PFSK-1 (cell line): ENCODE results near the gene AP3D1.

Source experiments
- FOXP2 ChIP-seq: optimal IDR thresholded peaks from 2 replicates; pipeline ENCODE3; 2011; ENCODE audit warnings: borderline replicate concordance, control low read depth, inconsistent platforms; ENCODE audit not compliant: insufficient read depth; ENCODE audit errors: extremely low read length, extremely low read depth
- POLR2AphosphoS5 ChIP-seq: IDR thresholded peaks from 2 replicates; pipeline ENCODE4 v1.6.1; 2012; ENCODE audit warnings: low read depth, mild to moderate bottlenecking, control low read depth, low read length, moderate library complexity
- REST ChIP-seq, 2 experiments: IDR thresholded peaks; 2 replicates each; pipeline versions ENCODE4 v1.6.1 to v1.8.0; 2011 to 2012; ENCODE audit warnings: low read depth in 2 of 2, low read length in 2 of 2, control low read depth in 1 of 2, inconsistent platforms in 1 of 2, mild to moderate bottlenecking in 1 of 2, moderate library complexity in 1 of 2; ENCODE audit not compliant: insufficient read depth in 1 of 2
- SIN3A ChIP-seq: IDR thresholded peaks from 2 replicates; pipeline ENCODE4 v1.6.1; 2012; ENCODE audit warnings: mild to moderate bottlenecking, low read length, moderate library complexity, borderline replicate concordance; ENCODE audit not compliant: insufficient read depth
- TAF1 ChIP-seq: IDR thresholded peaks from 2 replicates; pipeline ENCODE4 v1.6.1; 2012; ENCODE audit warnings: low read length, control low read depth, borderline replicate concordance; ENCODE audit not compliant: insufficient read depth

Gene AP3D1

GRCh38 chr19:2101417-2102335 is 49.7 kb downstream of the AP3D1 start:
- TF ChIP-seq FOXP2 (no peak), SIN3A (no peak), POLR2AphosphoS5 (no peak), REST (IDR thresholded peaks at IDR 0.05; ENCODE audit: insufficient read depth in 1 of 2, low read depth in 2 of 2, low read length in 2 of 2) (no peak), TAF1 (no peak)

- no peak for TF ChIP-seq POLR2AphosphoS5
- no peak for TF ChIP-seq FOXP2
- TF ChIP-seq TAF1: no peak
- TF ChIP-seq REST (IDR thresholded peaks at IDR 0.05; ENCODE audit: insufficient read depth in 1 of 2, low read depth in 2 of 2, low read length in 2 of 2): no peak
- no peak for TF ChIP-seq SIN3A
These were observed 50.7 kb downstream of the AP3D1 start for GRCh38 chr19:2100719-2101061.

- TF ChIP-seq TAF1 (no peak), POLR2AphosphoS5 (no peak), REST (IDR thresholded peaks at IDR 0.05; ENCODE audit: insufficient read depth in 1 of 2, low read depth in 2 of 2, low read length in 2 of 2) (no peak), FOXP2 (no peak), SIN3A (no peak)
These were observed 51.2 kb downstream of the AP3D1 start for GRCh38 chr19:2099937-2100718.

GRCh38 chr19:2099054-2099501 is 52.3 kb downstream of the AP3D1 start:
- TF ChIP-seq POLR2AphosphoS5 (no peak), FOXP2 (no peak), REST (IDR thresholded peaks at IDR 0.05; ENCODE audit: insufficient read depth in 1 of 2, low read depth in 2 of 2, low read length in 2 of 2) (no peak), TAF1 (no peak), SIN3A (no peak)
